Endothelial cell of umbilical vein (primary cell): ENCODE measurements around the gene AGRN. TPM values are rescaled to one million over a fixed set of nuclear protein-coding genes. Genes with fewer than 3 reads are reported as not detected.

Experiments used
- BruUV-seq: library from RNA; stranded (reverse); fragments of 400-500 nt; replicated peaks from 2 replicates; lab custom pipeline; 2021; lab: Mats Ljungman, UMichigan
- CTCF ChIA-PET: fragments of 300-600, 350-600 bp; sonication (Branson Sonifier 250); formaldehyde crosslinking; loops from one replicate; lab custom pipeline; 2021; ENCODE audit warnings: antibody characterized with exemption, inconsistent platforms; lab: Charles Lee
- POLR2A ChIA-PET: fragments of 300-600, 350-600 bp; sonication (Branson Sonifier 250); formaldehyde crosslinking; loops from one replicate; lab custom pipeline; 2021; ENCODE audit warnings: antibody characterized with exemption, inconsistent platforms; lab: Charles Lee
- DNase-seq: peaks from one replicate; pipeline ENCODE4 v3.0.0-alpha.2; 2011; ENCODE audit warnings: low read depth, low spot score
- FAIRE-seq: peaks from 2 replicates; lab custom pipeline; 2011; peaks lifted over from hg19 to GRCh38; lab: Jason Lieb, UNC
- H2AFZ ChIP-seq: 2 replicates; pipeline ENCODE4 v1.6.0; 2012; ENCODE audit warnings: low read depth, low read length, control low read depth, inconsistent platforms
- H3K27ac ChIP-seq: 2 replicates; pipeline ENCODE4 v1.5.1; 2011; ENCODE audit warnings: low read depth, mild to moderate bottlenecking, control low read depth, low read length, moderate library complexity; ENCODE audit not compliant: insufficient read depth
- H3K27me3 ChIP-seq, 2 experiments: 2 replicates each; pipeline versions ENCODE4 v1.6.0 to v1.6.1; 2011; ENCODE audit warnings: low read length in 2 of 2, mixed read lengths in 1 of 2; ENCODE audit not compliant: control insufficient read depth in 2 of 2, insufficient read depth in 2 of 2
- H3K36me3 ChIP-seq, 2 experiments: 2 replicates in 1 of 2; 3 replicates in 1 of 2; pipeline ENCODE4 v1.5.1; 2011; ENCODE audit warnings: low read length in 2 of 2, mild to moderate bottlenecking in 1 of 2, moderate library complexity in 1 of 2; ENCODE audit not compliant: control insufficient read depth in 2 of 2, insufficient read depth in 2 of 2; ENCODE audit errors: extremely low read depth in 1 of 2
- H3K4me1 ChIP-seq: 3 replicates; pipeline ENCODE4 v1.5.1; 2011; ENCODE audit warnings: mild to moderate bottlenecking, low read length; ENCODE audit not compliant: control insufficient read depth, insufficient read depth; ENCODE audit errors: extremely low read depth
- H3K4me2 ChIP-seq: 2 replicates; pipeline ENCODE4 v1.6.1; 2011; ENCODE audit warnings: low read length, control low read depth, mixed read lengths; ENCODE audit not compliant: insufficient read depth
- H3K4me3 ChIP-seq, 3 experiments: fragments of 200-600 bp in 1 of 3; sonication (generic), shearing (Covaris generic) in 1 of 3; replicated peaks in 1 of 3; 2 replicates each; pipeline ENCODE4 v1.5.1; 2011 to 2016; ENCODE audit warnings: control low read depth in 3 of 3, low read length in 3 of 3, mild to moderate bottlenecking in 2 of 3, inconsistent platforms in 1 of 3, low read depth in 1 of 3, moderate library complexity in 1 of 3; ENCODE audit not compliant: insufficient read depth in 1 of 3
- H3K79me2 ChIP-seq: 2 replicates; pipeline ENCODE4 v1.6.0; 2012; ENCODE audit warnings: low read length, inconsistent platforms; ENCODE audit not compliant: control insufficient read depth, insufficient read depth
- H3K9ac ChIP-seq: replicated peaks from 2 replicates; pipeline ENCODE3; 2011; ENCODE audit warnings: low read length, control low read depth; ENCODE audit not compliant: insufficient read depth; ENCODE audit errors: extremely low read depth
- H3K9me1 ChIP-seq: replicated peaks from 3 replicates; pipeline ENCODE4 v1.6.0; 2011; ENCODE audit warnings: mild to moderate bottlenecking, low read length; ENCODE audit not compliant: control insufficient read depth, insufficient read depth; ENCODE audit errors: extremely low read depth
- H3K9me3 ChIP-seq: replicated peaks from 2 replicates; pipeline ENCODE4 v1.5.1; 2012; ENCODE audit warnings: low read length, inconsistent platforms; ENCODE audit not compliant: control insufficient read depth, insufficient read depth
- H4K20me1 ChIP-seq: replicated peaks from 2 replicates; pipeline ENCODE3; 2011; ENCODE audit warnings: mild to moderate bottlenecking, low read length; ENCODE audit not compliant: control insufficient read depth, insufficient read depth; ENCODE audit errors: extremely low read depth
- EZH2 ChIP-seq: IDR thresholded peaks from 2 replicates; pipeline ENCODE4 v1.6.1; 2012; ENCODE audit warnings: borderline replicate concordance, low read depth, mild to moderate bottlenecking, moderate library complexity, low read length, inconsistent platforms; ENCODE audit not compliant: severe bottlenecking
- FOS ChIP-seq: IDR thresholded peaks from 2 replicates; pipeline ENCODE4 v1.6.1; 2011; ENCODE audit warnings: mild to moderate bottlenecking, low read length, moderate library complexity, borderline replicate concordance; ENCODE audit not compliant: insufficient read depth
- GATA2 ChIP-seq: IDR thresholded peaks from 2 replicates; pipeline ENCODE4 v1.7.0; 2011; ENCODE audit warnings: low read depth, mild to moderate bottlenecking, moderate library complexity, mixed read lengths, low read length; ENCODE audit not compliant: insufficient read length, insufficient read depth
- JUN ChIP-seq: IDR thresholded peaks from 2 replicates; pipeline ENCODE4 v1.6.1; 2011; ENCODE audit warnings: borderline replicate concordance, low read depth; ENCODE audit not compliant: insufficient read length, insufficient read depth
- MYC ChIP-seq: IDR thresholded peaks from one replicate; pipeline ENCODE4 v1.6.1; 2011; ENCODE audit warnings: mild to moderate bottlenecking, low read depth, low read length
- POLR2A ChIP-seq: IDR thresholded peaks from 2 replicates; pipeline ENCODE4 v1.6.1; 2012; ENCODE audit warnings: low read depth, mild to moderate bottlenecking, control low read depth, low read length
- POLR2AphosphoS5 ChIP-seq: IDR thresholded peaks from 2 replicates; pipeline ENCODE4 v1.6.1; 2012; ENCODE audit warnings: low read depth, mild to moderate bottlenecking, control low read depth, low read length, moderate library complexity; ENCODE audit not compliant: insufficient read depth
- dilution Hi-C: fragments of 300-500 bp; cut with MboI; formaldehyde crosslinking; loops from one replicate; pipeline ENCODE4 v1.15.0; 2019; ENCODE audit warnings: low sequenced_read_pairs; ENCODE audit not compliant: extremely low pct_ligation_motif_present
- intact Hi-C: fragments of 100-400 bp; cut with micrococcal nuclease; formaldehyde crosslinking; loops from one replicate; pipeline ENCODE4 v1.10.0; 2022
- polyA plus RNA-seq, 4 experiments: library from polyadenylated mRNA; depleted of rRNA in 3 of 4; stranded (reverse) in 3 of 4; unstranded in 1 of 4; fragments of >200 nt; gene quantifications; 2 replicates each; pipeline versions ENCODE4 v1.2.1 to v1.2.3, GENCODE V29; 2011 to 2012; ENCODE audit warnings: missing spikeins in 1 of 4
- total RNA-seq: library from RNA; stranded (reverse); gene quantifications from 2 replicates; pipeline ENCODE4 v1.2.3, GENCODE V29; 2021
- TF ChIP-seq, protein P1 (sequence below), 2 donors: IDR thresholded peaks; 1 replicate in 1 of 2; 2 replicates in 1 of 2; pipeline ENCODE4 v1.5.1; 2011; ENCODE audit warnings: low read length in 2 of 2, mild to moderate bottlenecking in 2 of 2, moderate library complexity in 2 of 2, control low read depth in 1 of 2, inconsistent platforms in 1 of 2, low read depth in 1 of 2; ENCODE audit not compliant: insufficient read depth in 1 of 2; ENCODE audit errors: extremely low read depth in 1 of 2

The AGRN gene
- total and polyA plus RNA-seq, 2 donors (not counting 3 experiments of a cell fraction or from before 2014, with no cell fraction given) = 66.6 to 67.8 TPM

DNA sequence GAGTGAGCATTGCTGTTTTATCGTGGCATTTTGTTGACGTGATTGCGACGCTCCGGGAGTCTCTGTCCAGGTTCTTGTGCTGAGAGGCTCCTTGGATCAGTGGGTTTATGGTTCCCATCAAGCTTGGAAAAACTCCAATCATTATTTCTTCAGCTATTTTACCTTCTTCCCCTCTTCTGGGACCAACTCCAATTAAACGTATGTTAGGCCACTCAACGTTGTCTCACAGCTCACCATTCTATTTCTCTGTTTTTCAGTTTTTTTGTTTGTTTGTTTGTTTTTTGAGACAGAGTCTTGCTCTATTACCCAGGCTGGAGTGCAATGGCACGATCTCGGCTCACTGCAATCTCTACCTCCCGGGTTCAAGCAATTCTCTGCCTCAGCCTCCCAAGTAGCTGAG, 28.0 kb upstream of the AGRN start:
- dilution Hi-C loops = no loop called here

More for the DNA sequence above, 28.0 kb upstream of the AGRN start:
- CTCF ChIA-PET = interaction anchor here (2.5 to 3.9 kb wide), 2 partner anchors 8 to 10 kb away, joined by 11 to 25 read pairs; no protein-coding TSS in a partner anchor
- no peak for DNase-seq
- H3K9me1 ChIP-seq = no peaks in the 10 kb centered on the region
- no peak for FAIRE-seq
- BruUV-seq = no TSS peak
- H3K4me2 ChIP-seq = no peak overlapping the region
- H3K36me3 ChIP-seq = no peaks in the 10 kb centered on the region
- no peaks in the 10 kb centered on the region for H3K9me3 ChIP-seq
- no peak overlapping the region for H3K4me3 ChIP-seq
- TF ChIP-seq POLR2AphosphoS5 = no peak
- no peak for TF ChIP-seq FOS
- no peak for TF ChIP-seq JUN
- TF ChIP-seq GATA2 = no peak
- no peak for TF ChIP-seq POLR2A
- TF ChIP-seq, protein P1, sequence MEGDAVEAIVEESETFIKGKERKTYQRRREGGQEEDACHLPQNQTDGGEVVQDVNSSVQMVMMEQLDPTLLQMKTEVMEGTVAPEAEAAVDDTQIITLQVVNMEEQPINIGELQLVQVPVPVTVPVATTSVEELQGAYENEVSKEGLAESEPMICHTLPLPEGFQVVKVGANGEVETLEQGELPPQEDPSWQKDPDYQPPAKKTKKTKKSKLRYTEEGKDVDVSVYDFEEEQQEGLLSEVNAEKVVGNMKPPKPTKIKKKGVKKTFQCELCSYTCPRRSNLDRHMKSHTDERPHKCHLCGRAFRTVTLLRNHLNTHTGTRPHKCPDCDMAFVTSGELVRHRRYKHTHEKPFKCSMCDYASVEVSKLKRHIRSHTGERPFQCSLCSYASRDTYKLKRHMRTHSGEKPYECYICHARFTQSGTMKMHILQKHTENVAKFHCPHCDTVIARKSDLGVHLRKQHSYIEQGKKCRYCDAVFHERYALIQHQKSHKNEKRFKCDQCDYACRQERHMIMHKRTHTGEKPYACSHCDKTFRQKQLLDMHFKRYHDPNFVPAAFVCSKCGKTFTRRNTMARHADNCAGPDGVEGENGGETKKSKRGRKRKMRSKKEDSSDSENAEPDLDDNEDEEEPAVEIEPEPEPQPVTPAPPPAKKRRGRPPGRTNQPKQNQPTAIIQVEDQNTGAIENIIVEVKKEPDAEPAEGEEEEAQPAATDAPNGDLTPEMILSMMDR (IDR thresholded peaks at IDR 0.05; ENCODE audit: extremely low read depth in 1 of 2, insufficient read depth in 1 of 2, low read depth in 1 of 2, low read length in 2 of 2) = no peak
- no peak for TF ChIP-seq EZH2
- no peak for TF ChIP-seq MYC
- H3K27me3 ChIP-seq = peaks cover 0 to 3% of the 10 kb centered on the region in 2 experiments
- no peaks in the 10 kb centered on the region for H4K20me1 ChIP-seq
- POLR2A ChIA-PET = no interaction called here
- H3K9ac ChIP-seq = no peak overlapping the region
- intact Hi-C loops = no loop called here
- no peak overlapping the region for H3K27ac ChIP-seq
- H3K79me2 ChIP-seq = no peaks in the 10 kb centered on the region
- no peak overlapping the region for H2AFZ ChIP-seq
- no peaks in the 10 kb centered on the region for H3K4me1 ChIP-seq
